H1 (cell line): Measurements from ENCODE around the gene PIM1. TPM values are rescaled to one million over a fixed set of nuclear protein-coding genes. Genes with fewer than 3 reads are reported as not detected.

ENCODE experiments used
- CHD1 ChIP-seq: IDR thresholded peaks from 2 replicates; pipeline ENCODE4 v1.6.1; 2012; ENCODE audit warnings: low read depth, low read length, improper control_type of control experiment
- CHD7 ChIP-seq: fragments of 300-600 bp; sonication (generic); IDR thresholded peaks from 2 replicates; pipeline ENCODE4 v1.7.1; 2012; ENCODE audit warnings: low read length, moderate library complexity, mild to moderate bottlenecking, inconsistent platforms; ENCODE audit not compliant: insufficient replicate concordance
- EGR1 ChIP-seq: IDR thresholded peaks from 2 replicates; pipeline ENCODE4 v1.6.1; 2011; ENCODE audit warnings: low read depth, low read length, borderline replicate concordance
- GTF2F1 ChIP-seq: IDR thresholded peaks from 2 replicates; pipeline ENCODE4 v1.6.1; 2012; ENCODE audit warnings: low read depth, low read length, improper control_type of control experiment, borderline replicate concordance
- KDM5A ChIP-seq: fragments of 200-600 bp; IDR thresholded peaks from 2 replicates; pipeline ENCODE4 v1.7.1; 2012; ENCODE audit warnings: mild to moderate bottlenecking, low read length, inconsistent platforms, mixed read lengths
- NANOG ChIP-seq: IDR thresholded peaks from 2 replicates; pipeline ENCODE4 v1.6.1; 2011; ENCODE audit warnings: low read length, low read depth, mild to moderate bottlenecking, inconsistent platforms; ENCODE audit not compliant: insufficient read depth, poor library complexity, severe bottlenecking
- SAP30 ChIP-seq: fragments of 300-600 bp; sonication (generic); IDR thresholded peaks from 2 replicates; pipeline ENCODE4 v1.7.1; 2012; ENCODE audit warnings: low read length, moderate library complexity, mild to moderate bottlenecking, inconsistent platforms; ENCODE audit not compliant: insufficient read depth, insufficient replicate concordance
- SIX5 ChIP-seq: IDR thresholded peaks from 2 replicates; pipeline ENCODE4 v1.6.1; 2011; ENCODE audit warnings: mild to moderate bottlenecking, low read depth, low read length
- SP1 ChIP-seq: IDR thresholded peaks from 2 replicates; pipeline ENCODE4 v1.6.1; 2011; ENCODE audit warnings: low read depth, low read length
- SP4 ChIP-seq: IDR thresholded peaks from 2 replicates; pipeline ENCODE4 v1.6.1; 2012; ENCODE audit warnings: low read length, inconsistent platforms
- polyA plus RNA-seq, 7 experiments: library from polyadenylated mRNA; depleted of rRNA in 3 of 7; stranded (reverse) in 5 of 7; unstranded in 2 of 7; fragments of >200 nt in 5 of 7; fragments of 200-250 nt in 2 of 7; gene quantifications; 1 replicate in 5 of 7; 2 replicates in 1 of 7; 4 replicates in 1 of 7; pipeline versions ENCODE4 v1.2.1 to v1.2.3, GENCODE V29; 2011 to 2013; ENCODE audit warnings: missing spikeins in 2 of 7, mixed read lengths in 2 of 7
- total RNA-seq: library from RNA; stranded (reverse); fragmentation: NEBNext Ultra II Directional; extraction: Animal tissue kit (Norgen Biotek cat#: 25700); gene quantifications from 2 replicates; pipeline ENCODE4 v1.2.1, GENCODE V29; 2021

The PIM1 gene
- total and polyA plus RNA-seq, 2 of the 8 experiments (the other 6 are each of a cell fraction or from before 2014, with no cell fraction given): 25.5 to 94.9 TPM

- TF ChIP-seq SIX5 (peak; percentile 35), SP1 (peak; percentile 88), CHD7 (peak; percentile 92), EGR1 (peak; percentile 74), CHD1 (peak; percentile 70), NANOG (peak; percentile 68), KDM5A (no peak; the same call in 1 of the 2 replicates), SP4 (no peak; the same call in 1 of the 2 replicates), SAP30 (no peak), GTF2F1 (no peak; the same call in 1 of the 2 replicates)
Observed at GRCh38 chr6:37137201-37138090, 32.5 kb upstream of the PIM1 start (continued).
